HG03457 (cell line): ENCODE data around the gene GNAZ.

ENCODE experiments used
- ATAC-seq: cut with Tn5 transposase; IDR thresholded peaks from one replicate; pipeline ENCODE4 v1.9.1; 2021; ENCODE audit warnings: moderate number of reproducible peaks; ENCODE audit not compliant: unreplicated experiment

The GNAZ gene

GRCh38 chr22:23117891-23118646, 47.8 kb downstream of the GNAZ start:
- no peak for ATAC-seq

GRCh38 chr22:23118647-23119493, 48.6 kb downstream of the GNAZ start:
- no peak for ATAC-seq

GRCh38 chr22:23119494-23120414, 49.4 kb downstream of the GNAZ start:
- ATAC-seq: no peak

GRCh38 chr22:23120415-23120899, 50.1 kb downstream of the GNAZ start:
- ATAC-seq: no peak

GRCh38 chr22:23121000-23121421, 50.7 kb downstream of the GNAZ start:
- ATAC-seq: no peak

GRCh38 chr22:23121424-23121823, 51.1 kb downstream of the GNAZ start:
- no peak for ATAC-seq

- ATAC-seq: no peak
Observed at GRCh38 chr22:23122216-23122957, 52.1 kb downstream of the GNAZ start.

GRCh38 chr22:23122992-23123803, 52.9 kb downstream of the GNAZ start:
- ATAC-seq: no peak

GRCh38 chr22:23123804-23124254, 53.5 kb downstream of the GNAZ start:
- no peak for ATAC-seq

- ATAC-seq: no peak
Observed at GRCh38 chr22:23124611-23125511, 54.5 kb downstream of the GNAZ start.

GRCh38 chr22:23125512-23126103, 55.3 kb downstream of the GNAZ start:
- ATAC-seq: no peak

GRCh38 chr22:23126165-23127054, 56.1 kb downstream of the GNAZ start:
- no peak for ATAC-seq

- ATAC-seq: no peak
Observed at GRCh38 chr22:23127055-23127756, 56.9 kb downstream of the GNAZ start.

GRCh38 chr22:23127788-23128187, 57.5 kb downstream of the GNAZ start:
- ATAC-seq: no peak

- no peak for ATAC-seq
Observed at GRCh38 chr22:23128269-23129108, 58.2 kb downstream of the GNAZ start.
